ENCODE measurements around the gene PLB1. TPM values are rescaled to one million over a fixed set of nuclear protein-coding genes. Genes with fewer than 3 reads are reported as not detected.
A peak's percentile ranks its signal among the peaks of the same experiment; 100 is the strongest.

The PLB1 gene
- polyA plus RNA-seq, 3 donors = 20.2 to 35.8 (median 23.9) TPM

GRCh38 chr2:28469947-28470535, 25.8 kb upstream of the PLB1 start:
- H3K79me2 ChIP-seq (ENCODE audit: insufficient read depth, low read length) = no peaks in the 10 kb centered on the region
- no peaks in the 10 kb centered on the region for H3K27me3 ChIP-seq (ENCODE audit: control insufficient read depth in 2 of 2, insufficient read depth in 2 of 2, low read length in 2 of 2)
- Mint-ChIP-seq H3K27ac (peak overlapping the region; percentile 67 to 91 (median 86)), H3K27me3 (ENCODE audit: low read depth in 3 of 3) (peaks cover 0 to 3% (median 0%) of the 10 kb centered on the region in 3 donors), H3K4me3 (peak overlapping the region in 1 of 2 donors; percentile 49), H3K4me1 (peaks cover 71% of the 10 kb centered on the region), H3K9me3 (peaks cover 3 to 12% (median 6%) of the 10 kb centered on the region in 7 donors), H3K36me3 (peaks cover 0 to under 1% of the 10 kb centered on the region in 2 donors)
- peak overlapping the region; percentile 46 for H3K4me2 ChIP-seq (replicated peaks; ENCODE audit: extremely low read depth, low read length, poor library complexity, severe bottlenecking)
- 3% methylated on average over 3 of the region's 4 CpGs for WGBS (ENCODE audit: insufficient coverage)
- TF ChIP-seq, protein P1, sequence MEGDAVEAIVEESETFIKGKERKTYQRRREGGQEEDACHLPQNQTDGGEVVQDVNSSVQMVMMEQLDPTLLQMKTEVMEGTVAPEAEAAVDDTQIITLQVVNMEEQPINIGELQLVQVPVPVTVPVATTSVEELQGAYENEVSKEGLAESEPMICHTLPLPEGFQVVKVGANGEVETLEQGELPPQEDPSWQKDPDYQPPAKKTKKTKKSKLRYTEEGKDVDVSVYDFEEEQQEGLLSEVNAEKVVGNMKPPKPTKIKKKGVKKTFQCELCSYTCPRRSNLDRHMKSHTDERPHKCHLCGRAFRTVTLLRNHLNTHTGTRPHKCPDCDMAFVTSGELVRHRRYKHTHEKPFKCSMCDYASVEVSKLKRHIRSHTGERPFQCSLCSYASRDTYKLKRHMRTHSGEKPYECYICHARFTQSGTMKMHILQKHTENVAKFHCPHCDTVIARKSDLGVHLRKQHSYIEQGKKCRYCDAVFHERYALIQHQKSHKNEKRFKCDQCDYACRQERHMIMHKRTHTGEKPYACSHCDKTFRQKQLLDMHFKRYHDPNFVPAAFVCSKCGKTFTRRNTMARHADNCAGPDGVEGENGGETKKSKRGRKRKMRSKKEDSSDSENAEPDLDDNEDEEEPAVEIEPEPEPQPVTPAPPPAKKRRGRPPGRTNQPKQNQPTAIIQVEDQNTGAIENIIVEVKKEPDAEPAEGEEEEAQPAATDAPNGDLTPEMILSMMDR (IDR thresholded peaks at IDR 0.05) = peak; percentile 1
- no peaks in the 10 kb centered on the region for H3K36me3 ChIP-seq (replicated peaks in 1 of 2; ENCODE audit: control insufficient read depth in 1 of 2, insufficient read depth in 2 of 2, low read length in 2 of 2)
- no peaks in the 10 kb centered on the region for H4K20me1 ChIP-seq (ENCODE audit: insufficient read depth, low read length)
- H3K4me1 ChIP-seq (ENCODE audit: control insufficient read depth in 1 of 2, insufficient read depth in 2 of 2, low read length in 2 of 2) = peaks cover 56 to 74% of the 10 kb centered on the region in 2 donors
- DNase-seq = peak in 2 of 3 donors; percentile 29 to 45
- H3K9me3 ChIP-seq (replicated peaks in 1 of 2; ENCODE audit: control insufficient read depth in 1 of 2, insufficient read depth in 1 of 2, low read length in 2 of 2) = peaks cover 0 to 2% of the 10 kb centered on the region in 2 donors
- H3K27ac ChIP-seq (ENCODE audit: low read depth in 1 of 2, low read length in 2 of 2) = peak overlapping the region; percentile 60 to 78
- no peak overlapping the region for H2AFZ ChIP-seq (ENCODE audit: insufficient read depth, low read depth, low read length, poor library complexity, severe bottlenecking)
- peak overlapping the region in 1 of 3 experiments; percentile 30 for H3K4me3 ChIP-seq (replicated peaks in 1 of 3; ENCODE audit: low read depth in 2 of 3, low read length in 3 of 3)
- intact Hi-C loops (cut with micrococcal nuclease) = no loop called here
- no peak overlapping the region for H3K9ac ChIP-seq (ENCODE audit: insufficient read depth, low read length, poor library complexity, severe bottlenecking)

GRCh38 chr2:28470759-28471158, 25.1 kb upstream of the PLB1 start:
- Histone ChIP-seq H4K20me1 (ENCODE audit: insufficient read depth, low read length) (no peaks in the 10 kb centered on the region), H3K36me3 (replicated peaks in 1 of 2; ENCODE audit: control insufficient read depth in 1 of 2, insufficient read depth in 2 of 2, low read length in 2 of 2) (no peaks in the 10 kb centered on the region), H2AFZ (ENCODE audit: insufficient read depth, low read depth, low read length, poor library complexity, severe bottlenecking) (peak overlapping the region; percentile 55), H3K9ac (ENCODE audit: insufficient read depth, low read length, poor library complexity, severe bottlenecking) (no peak overlapping the region), H3K27ac (ENCODE audit: low read depth in 1 of 2, low read length in 2 of 2) (peak overlapping the region; percentile 60 to 78), H3K79me2 (ENCODE audit: insufficient read depth, low read length) (no peaks in the 10 kb centered on the region), H3K4me2 (replicated peaks; ENCODE audit: extremely low read depth, low read length, poor library complexity, severe bottlenecking) (peak overlapping the region; percentile 46), H3K9me3 (replicated peaks in 1 of 2; ENCODE audit: control insufficient read depth in 1 of 2, insufficient read depth in 1 of 2, low read length in 2 of 2) (peaks cover 0 to 5% of the 10 kb centered on the region in 2 donors), H3K4me3 (replicated peaks in 1 of 3; ENCODE audit: low read depth in 2 of 3, low read length in 3 of 3) (no peak overlapping the region), H3K27me3 (ENCODE audit: control insufficient read depth in 2 of 2, insufficient read depth in 2 of 2, low read length in 2 of 2) (no peaks in the 10 kb centered on the region), H3K4me1 (ENCODE audit: control insufficient read depth in 1 of 2, insufficient read depth in 2 of 2, low read length in 2 of 2) (peaks cover 49 to 67% of the 10 kb centered on the region in 2 donors)
- TF ChIP-seq, protein P1 (IDR thresholded peaks at IDR 0.05) = no peak
- peaks cover 0 to 3% (median 0%) of the 10 kb centered on the region in 3 donors for H3K27me3 Mint-ChIP-seq (ENCODE audit: low read depth in 3 of 3)
- H3K36me3 Mint-ChIP-seq = peaks cover 0 to 2% of the 10 kb centered on the region in 2 donors
- no peak for DNase-seq
- H3K4me1 Mint-ChIP-seq = peaks cover 69% of the 10 kb centered on the region
- 100% methylated on average over 1 of the region's 4 CpGs for WGBS (ENCODE audit: insufficient coverage)
- H3K9me3 Mint-ChIP-seq = peaks cover 5 to 16% (median 7%) of the 10 kb centered on the region in 7 donors
- intact Hi-C loops (cut with micrococcal nuclease) = no loop called here
- H3K4me3 Mint-ChIP-seq = no peak overlapping the region
- H3K27ac Mint-ChIP-seq = peak overlapping the region in 6 of 7 donors; percentile 67 to 91 (median 85)
